ENCODE measurements around the gene PTPN5.

DNA sequence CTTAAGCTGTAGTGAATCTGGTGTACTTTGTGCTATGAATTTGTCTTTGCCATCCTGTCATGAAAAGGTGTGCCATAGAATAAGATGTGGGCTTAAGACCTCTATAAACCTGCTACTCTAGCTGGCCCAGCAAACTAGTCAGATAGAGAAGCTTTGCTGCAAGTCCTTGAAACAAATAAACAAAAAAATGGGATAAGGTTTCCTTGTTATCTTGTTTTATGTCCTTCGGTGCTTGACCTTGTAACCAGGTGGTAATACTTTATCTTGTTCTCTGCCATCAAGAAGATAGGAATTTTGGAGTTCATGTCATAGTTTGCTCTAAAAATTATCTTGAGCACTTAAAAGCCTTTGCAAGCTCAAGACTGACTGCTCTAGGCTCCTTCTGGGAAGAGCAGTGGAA is 107.3 kb downstream of the PTPN5 start:
- TF ChIP-seq, protein P1, sequence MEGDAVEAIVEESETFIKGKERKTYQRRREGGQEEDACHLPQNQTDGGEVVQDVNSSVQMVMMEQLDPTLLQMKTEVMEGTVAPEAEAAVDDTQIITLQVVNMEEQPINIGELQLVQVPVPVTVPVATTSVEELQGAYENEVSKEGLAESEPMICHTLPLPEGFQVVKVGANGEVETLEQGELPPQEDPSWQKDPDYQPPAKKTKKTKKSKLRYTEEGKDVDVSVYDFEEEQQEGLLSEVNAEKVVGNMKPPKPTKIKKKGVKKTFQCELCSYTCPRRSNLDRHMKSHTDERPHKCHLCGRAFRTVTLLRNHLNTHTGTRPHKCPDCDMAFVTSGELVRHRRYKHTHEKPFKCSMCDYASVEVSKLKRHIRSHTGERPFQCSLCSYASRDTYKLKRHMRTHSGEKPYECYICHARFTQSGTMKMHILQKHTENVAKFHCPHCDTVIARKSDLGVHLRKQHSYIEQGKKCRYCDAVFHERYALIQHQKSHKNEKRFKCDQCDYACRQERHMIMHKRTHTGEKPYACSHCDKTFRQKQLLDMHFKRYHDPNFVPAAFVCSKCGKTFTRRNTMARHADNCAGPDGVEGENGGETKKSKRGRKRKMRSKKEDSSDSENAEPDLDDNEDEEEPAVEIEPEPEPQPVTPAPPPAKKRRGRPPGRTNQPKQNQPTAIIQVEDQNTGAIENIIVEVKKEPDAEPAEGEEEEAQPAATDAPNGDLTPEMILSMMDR (IDR thresholded peaks at IDR 0.05; ENCODE audit: low read length) = no peak
- no peak for TF ChIP-seq EZH2 (optimal IDR thresholded peaks at IDR 0.05; ENCODE audit: low read depth, low read length)
- TF ChIP-seq EZH2phosphoT487 (IDR thresholded peaks at IDR 0.05; ENCODE audit: low read length) = no peak
